GM12864 (cell line): ENCODE measurements around the gene PITPNB.

Experiments
- DNase-seq: peaks from one replicate; pipeline ENCODE4 v3.0.0-alpha.2; 2011; ENCODE audit warnings: low read depth
- H3K4me3 ChIP-seq: 2 replicates; pipeline ENCODE4 v1.5.1; 2011; ENCODE audit warnings: mild to moderate bottlenecking, low read depth, low read length, control low read depth
- CTCF ChIP-seq: IDR thresholded peaks from 2 replicates; pipeline ENCODE4 v1.5.1; 2011; ENCODE audit warnings: low read depth, mild to moderate bottlenecking, moderate library complexity, low read length, control low read depth, inconsistent platforms; ENCODE audit errors: missing control alignments

Gene PITPNB

GRCh38 chr22:27952779-27953178 is 33.7 kb upstream of the PITPNB start:
- no peak for DNase-seq
- H3K4me3 ChIP-seq: no peak overlapping the region
- TF ChIP-seq CTCF: no peak

GRCh38 chr22:27952091-27952490 is 33.0 kb upstream of the PITPNB start:
- no peak for TF ChIP-seq CTCF
- H3K4me3 ChIP-seq: no peak overlapping the region
- no peak for DNase-seq

- no peak for DNase-seq
- no peak for TF ChIP-seq CTCF
- H3K4me3 ChIP-seq: no peak overlapping the region
Observed at GRCh38 chr22:27949421-27949820, 30.4 kb upstream of the PITPNB start.

- no peak for DNase-seq
- no peak overlapping the region for H3K4me3 ChIP-seq
- no peak for TF ChIP-seq CTCF
Observed at GRCh38 chr22:27948569-27948968, 29.5 kb upstream of the PITPNB start.

GRCh38 chr22:27947448-27947847 is 28.4 kb upstream of the PITPNB start:
- no peak overlapping the region for H3K4me3 ChIP-seq
- TF ChIP-seq CTCF: no peak
- no peak for DNase-seq

DNA sequence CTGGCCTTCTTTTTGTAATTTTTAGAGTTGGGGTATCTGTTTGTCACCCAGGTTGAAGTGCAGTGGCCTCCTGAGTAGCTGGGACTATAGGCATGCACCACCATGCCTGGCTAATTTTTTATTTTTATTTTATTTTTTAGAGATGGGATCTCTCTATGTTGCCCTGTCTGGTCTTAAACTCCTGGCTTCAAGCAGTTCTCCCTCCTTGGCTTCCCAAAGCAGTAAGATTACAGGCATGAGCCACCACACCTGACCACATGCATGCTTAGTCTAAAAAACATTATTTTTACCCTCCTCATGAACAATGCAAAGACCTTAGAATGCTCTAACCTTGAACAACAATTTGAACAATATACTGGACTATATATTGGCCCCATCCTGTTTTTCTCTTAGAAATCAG is 22.1 kb upstream of the PITPNB start:
- DNase-seq: no peak
- no peak overlapping the region for H3K4me3 ChIP-seq
- no peak for TF ChIP-seq CTCF

- no peak for TF ChIP-seq CTCF
- H3K4me3 ChIP-seq: no peak overlapping the region
- DNase-seq: no peak
Observed at GRCh38 chr22:27937453-27937852, 18.4 kb upstream of the PITPNB start.
